Measurements from ENCODE around the gene GOLGA8N.

GOLGA8N gene

DNA sequence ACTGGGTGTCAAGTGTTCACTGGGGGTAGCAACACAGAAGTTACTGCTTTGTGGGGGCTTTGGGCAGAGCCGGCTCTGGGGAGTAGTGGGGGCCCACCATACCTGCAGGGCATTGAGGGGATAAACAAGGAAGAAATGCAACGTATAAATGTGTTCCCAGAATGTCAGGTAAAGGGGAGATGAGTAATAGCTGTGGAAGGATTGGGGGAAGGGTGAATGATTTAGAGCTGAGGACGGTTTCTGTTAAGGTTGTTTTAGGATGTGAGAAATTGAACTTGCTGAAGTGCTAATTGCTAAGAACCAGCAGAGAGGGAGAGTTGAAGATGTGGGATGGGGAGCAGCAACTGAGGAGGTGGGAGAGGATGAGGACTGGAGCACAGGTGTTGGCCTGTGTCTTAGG is 58.9 kb downstream of the GOLGA8N start:
- DNase-seq: no peak

DNA sequence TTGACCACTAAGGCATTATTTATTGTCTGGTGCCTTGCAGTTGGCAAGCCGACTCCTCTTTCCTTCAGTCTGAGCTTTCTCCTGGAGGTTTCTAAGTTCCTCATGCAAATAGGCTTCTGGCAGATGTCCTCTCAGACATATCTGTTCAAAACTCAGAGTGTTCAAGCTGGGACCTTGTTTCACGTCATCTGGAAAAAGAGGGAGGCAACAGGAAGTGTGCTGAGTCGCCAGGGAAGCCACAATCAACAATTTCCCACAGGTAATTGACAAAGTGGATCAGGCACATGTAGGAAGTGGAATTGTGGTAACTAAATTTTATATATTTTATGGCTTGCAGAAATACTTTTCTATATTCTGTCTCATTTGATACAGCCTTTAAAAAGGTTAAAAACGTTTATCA is 62.8 kb downstream of the GOLGA8N start:
- no peak for DNase-seq

DNA sequence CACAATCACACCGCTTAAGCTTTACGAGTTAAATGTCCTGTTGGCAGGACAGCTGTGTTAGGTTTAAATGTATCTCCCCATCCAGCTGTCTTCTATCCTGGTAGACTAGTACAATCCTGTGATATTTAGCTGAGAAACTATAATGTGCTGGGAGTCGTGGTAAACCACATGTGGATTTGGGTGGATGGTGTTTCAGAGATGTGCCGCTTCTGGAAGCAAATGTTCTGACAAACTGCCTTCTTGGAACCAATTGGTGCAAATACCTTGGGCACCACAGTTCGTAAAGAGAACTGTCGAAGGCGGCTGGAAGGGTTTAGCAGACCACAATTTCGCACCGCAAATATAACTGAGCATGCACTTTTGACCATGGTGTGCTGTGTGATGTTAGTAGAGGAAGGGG is 63.2 kb downstream of the GOLGA8N start:
- no peak for DNase-seq

Measured in CD4-positive, alpha-beta T cell treated with Interleukin-21 for 1 hour (primary cell).